EH (cell line): ENCODE data around the gene SPINK8.
"Not testable (repeated sequence)": the region's sequence is repeated elsewhere in the genome, so short reads cannot be mapped to it uniquely, and the experiment has no call there.

Source experiments
- DNase-seq: peaks from one replicate; pipeline ENCODE4 v3.0.0-alpha.2; 2015; ENCODE audit warnings: low read depth

Gene SPINK8

GRCh38 chr3:48333346-48334245 is at the start of gene SPINK8:
TSS of gene SPINK8 (minus strand) at chr3:48333661. CDS start at chr3:48328341, 5,320 bp downstream.
- DNase-seq, result not testable (repeated sequence)

- DNase-seq, result no peak
Observed at GRCh38 chr3:48372862-48373435, 39.5 kb upstream of the SPINK8 start.

- no peak for DNase-seq
Observed at GRCh38 chr3:48372377-48372770, 38.9 kb upstream of the SPINK8 start.

- DNase-seq, result no peak
Observed at GRCh38 chr3:48371651-48372376, 38.4 kb upstream of the SPINK8 start, which contains the start of gene FBXW12. TSS of gene FBXW12 (plus strand) at chr3:48372219. CDS start at chr3:48372768, 549 bp downstream.

GRCh38 chr3:48370333-48370713 is 36.9 kb upstream of the SPINK8 start:
- DNase-seq, result no peak

GRCh38 chr3:48369693-48370332 is 36.4 kb upstream of the SPINK8 start:
- DNase-seq, result no peak

GRCh38 chr3:48367201-48367600 is 33.7 kb upstream of the SPINK8 start:
- no peak for DNase-seq

GRCh38 chr3:48364840-48365239 is 31.4 kb upstream of the SPINK8 start:
- no peak for DNase-seq

GRCh38 chr3:48361928-48362327 is 28.5 kb upstream of the SPINK8 start:
- DNase-seq, result no peak

- no peak for DNase-seq
Observed at GRCh38 chr3:48356419-48356818, 23.0 kb upstream of the SPINK8 start.

- DNase-seq, result no peak
Observed at GRCh38 chr3:48353987-48354386, 20.5 kb upstream of the SPINK8 start.

GRCh38 chr3:48352546-48352945 is 19.1 kb upstream of the SPINK8 start:
- DNase-seq, result no peak

GRCh38 chr3:48347500-48347899 is 14.0 kb upstream of the SPINK8 start:
- peak; percentile 46 for DNase-seq

GRCh38 chr3:48345946-48346572 is 12.6 kb upstream of the SPINK8 start:
- no peak for DNase-seq

GRCh38 chr3:48344867-48345507 is 11.5 kb upstream of the SPINK8 start:
- DNase-seq, result no peak

- no peak for DNase-seq
Observed at GRCh38 chr3:48343432-48343831, 10.0 kb upstream of the SPINK8 start.

- DNase-seq, result no peak
Observed at GRCh38 chr3:48338635-48339034, 5.2 kb upstream of the SPINK8 start.

- DNase-seq, result not testable (repeated sequence)
Observed at GRCh38 chr3:48337536-48337935, 4.1 kb upstream of the SPINK8 start.

- not testable (repeated sequence) for DNase-seq
Observed at GRCh38 chr3:48335286-48335685, 1.8 kb upstream of the SPINK8 start.

- no peak for DNase-seq
Observed at GRCh38 chr3:48334605-48335004, 1.1 kb upstream of the SPINK8 start.
